T1000 (cell line): ENCODE measurements around the gene PPP1CA.
"Not testable (repeated sequence)": the region's sequence is repeated elsewhere in the genome, so short reads cannot be mapped to it uniquely, and the experiment has no call there.

Experiments
- DNase-seq: peaks from one replicate; lab custom pipeline; 2025; ENCODE audit warnings: mixed read lengths; lab: John Stamatoyannopoulos, UW

The PPP1CA gene

DNA sequence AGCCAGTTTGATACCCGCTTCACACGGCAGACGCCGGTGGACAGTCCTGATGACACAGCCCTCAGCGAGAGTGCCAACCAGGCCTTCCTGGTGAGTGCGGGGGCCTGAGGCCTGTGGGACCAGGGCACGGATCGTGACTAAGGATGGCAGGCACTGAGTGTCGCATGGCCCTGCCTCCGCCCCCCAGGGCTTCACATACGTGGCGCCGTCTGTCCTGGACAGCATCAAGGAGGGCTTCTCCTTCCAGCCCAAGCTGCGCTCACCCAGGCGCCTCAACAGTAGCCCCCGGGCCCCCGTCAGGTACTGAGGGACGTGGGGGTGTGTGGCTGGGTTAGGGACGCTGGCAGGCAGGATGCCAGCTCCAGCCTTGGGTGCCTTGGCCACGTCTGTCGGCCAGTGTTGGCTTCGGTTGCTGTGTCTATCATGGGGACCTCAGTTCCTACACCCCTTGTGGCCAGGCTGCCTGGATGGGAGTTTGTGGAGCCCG, 32.8 kb upstream of the PPP1CA start:
- DNase-seq, result no peak

DNA sequence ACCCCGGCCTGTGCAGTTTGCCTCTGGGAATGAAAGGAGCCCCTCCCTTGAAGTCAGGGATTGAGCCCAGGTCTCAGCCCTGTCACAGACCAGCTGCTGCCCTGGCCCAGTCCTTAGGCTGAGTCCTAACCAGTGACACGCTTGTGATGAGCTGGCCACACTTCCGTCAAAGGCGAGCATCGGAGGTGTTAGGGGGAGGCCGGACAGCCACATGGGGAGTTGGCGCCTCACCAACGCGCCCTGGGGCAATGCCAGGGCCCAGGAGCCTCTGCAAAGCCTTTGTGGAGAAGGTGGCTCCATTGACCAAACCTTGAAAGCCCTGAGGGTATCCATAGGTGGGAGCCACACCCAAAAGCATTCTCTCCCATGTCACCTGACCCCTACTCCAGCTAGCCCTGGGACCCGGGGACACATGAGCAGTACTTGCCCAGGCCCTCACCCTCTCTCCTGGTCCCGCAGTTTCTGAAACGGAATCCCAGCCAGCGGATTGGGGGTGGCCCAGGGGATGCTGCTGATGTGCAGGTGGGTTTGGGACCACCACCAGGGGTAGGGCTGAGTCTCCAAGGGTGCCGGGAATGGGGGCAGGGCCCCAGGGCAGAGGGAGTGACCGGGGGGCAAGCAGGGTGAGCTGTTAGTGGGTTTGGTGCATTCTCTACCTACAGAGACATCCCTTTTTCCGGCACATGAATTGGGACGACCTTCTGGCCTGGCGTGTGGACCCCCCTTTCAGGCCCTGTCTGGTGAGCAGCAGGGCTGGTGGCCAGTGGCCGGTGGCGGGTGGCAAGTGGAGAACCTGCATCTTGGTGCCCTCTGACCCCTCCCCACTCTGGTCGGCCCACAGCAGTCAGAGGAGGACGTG, 32.1 kb upstream of the PPP1CA start:
- no peak for DNase-seq

DNA sequence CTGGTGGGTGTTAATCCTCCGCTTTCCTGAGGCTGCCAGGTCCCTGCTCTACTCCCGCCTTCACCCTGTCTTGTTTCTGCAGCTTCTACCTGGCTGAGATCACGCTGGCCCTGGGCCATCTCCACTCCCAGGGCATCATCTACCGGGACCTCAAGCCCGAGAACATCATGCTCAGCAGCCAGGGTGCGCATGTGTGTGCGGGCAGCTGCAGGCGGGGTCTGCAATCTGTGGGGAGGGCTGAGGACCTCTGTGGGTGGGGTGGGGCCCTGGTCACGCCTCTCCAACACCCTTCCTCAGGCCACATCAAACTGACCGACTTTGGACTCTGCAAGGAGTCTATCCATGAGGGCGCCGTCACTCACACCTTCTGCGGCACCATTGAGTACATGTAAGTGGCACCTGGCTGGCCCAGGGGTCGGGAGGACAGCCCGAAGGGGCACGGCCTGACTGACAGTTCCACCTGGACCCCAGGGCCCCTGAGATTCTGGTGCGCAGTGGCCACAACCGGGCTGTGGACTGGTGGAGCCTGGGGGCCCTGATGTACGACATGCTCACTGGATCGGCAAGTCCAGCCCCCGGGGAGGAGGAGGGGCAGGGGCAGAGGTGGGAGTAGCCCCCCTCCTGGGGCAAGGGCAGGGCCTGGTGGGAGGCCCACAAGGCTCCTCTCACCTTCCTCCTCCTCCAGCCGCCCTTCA, 31.1 kb upstream of the PPP1CA start:
- DNase-seq, result no peak

DNA sequence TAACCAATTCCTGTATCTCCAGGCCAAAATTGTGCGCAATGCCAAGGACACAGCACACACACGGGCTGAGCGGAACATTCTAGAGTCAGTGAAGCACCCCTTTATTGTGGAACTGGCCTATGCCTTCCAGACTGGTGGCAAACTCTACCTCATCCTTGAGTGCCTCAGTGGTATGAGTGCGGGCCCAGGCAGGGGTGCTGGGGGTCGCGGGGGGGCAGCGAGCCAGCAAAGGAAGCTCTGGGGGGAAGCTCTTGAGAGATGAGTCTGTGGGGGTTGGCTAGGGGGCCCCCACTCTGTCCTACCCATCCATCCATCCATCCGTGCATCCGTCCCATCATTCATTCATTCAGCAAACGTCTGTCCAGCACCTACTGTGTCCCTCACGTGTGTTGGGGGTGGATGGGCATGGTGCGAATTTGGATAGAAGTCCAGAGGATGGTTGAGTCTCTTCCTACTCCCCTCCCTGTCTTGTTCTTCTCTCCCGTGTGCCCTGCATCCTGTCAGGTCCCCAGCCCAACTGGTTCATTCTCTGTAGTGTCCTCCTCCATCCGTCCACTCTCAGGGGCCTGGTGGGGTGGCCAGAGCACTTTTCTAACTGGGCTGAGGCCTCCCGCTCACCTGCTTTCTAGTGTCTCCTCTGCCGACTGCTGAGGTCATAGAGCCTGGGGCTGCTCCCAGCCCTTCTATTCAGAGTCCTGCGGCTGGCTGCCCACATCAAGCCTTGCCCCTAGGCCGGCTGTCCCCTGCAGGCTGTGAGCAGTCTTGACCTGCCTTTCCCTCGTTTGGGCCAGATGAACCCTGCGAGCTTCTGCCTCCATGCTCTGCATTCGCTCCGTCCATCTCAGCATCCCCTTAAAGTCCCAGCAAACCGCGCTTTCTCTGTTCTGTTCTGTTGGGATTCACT, 29.9 kb upstream of the PPP1CA start:
- DNase-seq, result no peak

DNA sequence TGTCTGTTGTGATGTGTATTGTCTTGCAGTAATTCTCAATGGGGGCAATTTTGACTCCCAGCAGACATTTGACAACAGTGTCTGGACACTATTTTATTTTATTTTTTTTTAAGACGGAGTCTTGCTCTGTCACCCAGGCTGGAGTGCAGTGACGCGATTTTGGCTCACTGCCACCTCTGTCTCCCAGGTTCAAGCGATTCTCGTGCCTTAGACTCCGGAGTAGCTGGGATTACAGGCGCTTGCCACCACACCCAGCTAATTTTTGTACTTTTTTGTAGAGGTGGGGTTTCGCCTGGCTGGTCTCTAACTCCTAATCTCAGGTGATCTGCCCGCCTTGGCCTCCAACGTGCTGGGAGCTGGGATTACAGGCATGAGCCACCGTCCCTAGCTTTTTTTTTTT, 28.1 kb upstream of the PPP1CA start:
- no peak for DNase-seq

DNA sequence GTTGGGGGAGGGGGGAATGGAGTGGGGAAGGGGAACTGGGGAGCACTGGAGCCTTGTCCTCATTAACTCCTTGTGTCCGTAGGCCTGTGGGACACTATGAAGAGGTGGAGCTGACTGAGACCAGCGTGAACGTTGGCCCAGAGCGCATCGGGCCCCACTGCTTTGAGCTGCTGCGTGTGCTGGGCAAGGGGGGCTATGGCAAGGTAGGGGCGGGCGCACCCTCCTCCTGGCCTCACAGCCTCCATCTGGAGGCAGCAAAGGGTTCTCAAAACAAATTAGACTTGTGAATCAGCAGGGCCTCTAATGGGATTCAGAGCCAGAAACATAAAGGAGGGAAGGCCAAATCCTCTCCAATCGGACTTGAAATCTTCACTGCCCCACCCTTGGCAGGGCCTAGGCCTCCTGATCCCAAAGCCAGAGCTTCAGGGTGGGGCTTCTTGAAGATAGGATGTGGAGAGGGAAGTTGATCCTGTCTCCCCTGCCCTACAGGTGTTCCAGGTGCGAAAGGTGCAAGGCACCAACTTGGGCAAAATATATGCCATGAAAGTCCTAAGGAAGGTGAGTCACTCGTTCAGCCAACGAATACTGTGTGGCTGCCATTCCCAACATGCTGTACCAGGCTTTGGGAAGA, 27.5 kb upstream of the PPP1CA start:
- no peak for DNase-seq

DNA sequence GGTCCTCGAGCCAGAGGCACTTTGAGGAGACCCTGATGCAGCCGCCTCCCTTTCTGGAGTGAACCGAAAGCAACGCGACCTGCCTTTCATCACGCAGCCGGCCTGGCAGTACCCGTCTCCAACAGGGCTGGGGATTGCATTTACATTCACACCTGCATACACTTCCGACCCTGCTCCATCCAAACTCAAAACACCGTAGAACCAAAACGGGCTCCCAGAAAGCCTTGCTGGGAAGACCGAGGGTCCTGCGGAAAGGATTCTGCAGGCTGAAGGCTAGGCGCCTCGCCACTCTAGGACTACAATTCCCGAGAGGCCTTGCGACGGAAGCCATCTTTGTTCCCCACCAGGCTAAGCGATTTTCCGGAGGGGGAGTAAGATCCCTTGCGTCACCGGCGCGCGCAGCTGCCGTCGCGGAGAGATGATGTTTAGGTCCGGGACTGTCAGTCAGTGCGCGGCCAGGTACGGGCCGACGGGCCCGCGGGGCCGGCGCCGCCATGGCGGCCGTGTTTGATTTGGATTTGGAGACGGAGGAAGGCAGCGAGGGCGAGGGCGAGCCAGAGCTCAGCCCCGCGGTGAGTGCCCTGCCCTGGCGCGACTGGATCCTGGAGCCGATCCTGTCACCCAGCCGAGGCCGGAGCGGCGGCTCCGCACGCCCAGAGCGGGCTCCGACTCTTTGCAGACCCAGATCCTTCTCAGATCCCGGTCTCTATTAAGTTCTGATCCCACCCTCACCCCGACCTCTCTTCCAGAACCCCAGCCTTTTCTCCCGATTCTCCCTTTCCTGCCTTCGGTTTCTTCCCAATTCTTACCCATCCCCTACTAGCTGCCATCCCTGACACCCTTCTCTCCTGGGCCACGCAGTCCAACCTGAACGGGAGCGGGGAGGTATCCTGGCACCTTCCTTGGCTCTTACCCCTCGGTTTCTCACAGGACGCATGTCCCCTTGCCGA, 26.7 kb upstream of the PPP1CA start, which contains the start of gene RPS6KB2:
Gene RPS6KB2 (plus strand): TSS at position 443 of the 950 bp plus-strand sequence. CDS start 52 bp downstream, at position 495.
- peak; percentile 96 for DNase-seq

DNA sequence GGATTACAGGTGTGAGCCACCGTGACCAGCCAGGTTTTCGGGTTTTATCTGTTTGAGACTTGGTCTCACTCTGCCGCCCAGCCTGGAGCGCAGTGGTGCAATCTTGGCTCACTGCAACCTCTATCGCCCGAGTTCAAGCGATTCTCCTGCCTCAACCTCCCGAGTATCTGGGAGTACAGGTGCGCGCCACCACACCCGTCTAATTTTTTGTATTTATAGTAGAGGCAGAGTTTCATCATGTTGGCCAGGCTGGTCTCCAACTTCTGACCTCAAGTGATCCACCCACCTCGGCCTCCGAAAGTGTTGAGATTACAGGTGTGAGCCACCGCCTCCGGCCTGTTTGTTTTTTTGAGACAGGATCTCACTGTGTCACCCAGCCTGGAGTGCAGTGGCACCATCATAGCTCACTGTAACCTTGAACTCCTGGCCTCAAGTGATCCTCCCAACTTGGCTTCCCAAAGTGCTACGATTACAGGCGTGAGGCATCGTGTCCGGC, 25.8 kb upstream of the PPP1CA start:
- DNase-seq, result not testable (repeated sequence)

DNA sequence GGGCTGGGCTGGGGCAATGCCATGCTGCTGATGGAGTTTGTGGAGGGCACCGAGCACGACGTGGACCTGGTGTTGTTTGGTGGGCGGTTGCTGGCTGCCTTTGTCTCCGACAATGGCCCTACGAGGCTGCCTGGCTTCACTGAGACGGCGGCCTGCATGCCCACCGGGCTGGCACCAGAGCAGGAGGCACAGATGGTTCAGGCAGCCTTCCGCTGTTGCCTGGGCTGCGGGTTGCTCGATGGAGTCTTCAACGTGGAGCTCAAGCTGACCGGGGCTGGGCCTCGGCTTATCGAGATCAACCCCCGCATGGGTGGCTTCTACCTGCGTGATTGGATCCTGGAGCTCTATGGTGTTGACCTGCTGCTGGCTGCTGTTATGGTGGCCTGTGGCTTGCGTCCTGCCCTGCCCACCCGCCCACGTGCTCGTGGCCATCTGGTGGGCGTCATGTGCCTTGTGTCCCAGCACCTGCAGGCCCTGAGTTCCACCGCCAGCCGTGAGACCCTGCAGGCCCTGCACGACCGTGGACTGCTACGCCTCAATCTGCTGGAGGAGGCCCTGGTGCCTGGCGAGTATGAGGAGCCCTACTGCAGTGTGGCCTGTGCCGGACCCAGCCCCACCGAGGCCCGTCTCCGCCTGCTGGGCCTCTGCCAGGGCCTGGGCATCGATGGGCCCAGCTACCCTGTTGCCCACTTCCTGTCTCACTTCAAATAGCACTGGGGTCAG, 22.4 kb upstream of the PPP1CA start:
- DNase-seq, result no peak

DNA sequence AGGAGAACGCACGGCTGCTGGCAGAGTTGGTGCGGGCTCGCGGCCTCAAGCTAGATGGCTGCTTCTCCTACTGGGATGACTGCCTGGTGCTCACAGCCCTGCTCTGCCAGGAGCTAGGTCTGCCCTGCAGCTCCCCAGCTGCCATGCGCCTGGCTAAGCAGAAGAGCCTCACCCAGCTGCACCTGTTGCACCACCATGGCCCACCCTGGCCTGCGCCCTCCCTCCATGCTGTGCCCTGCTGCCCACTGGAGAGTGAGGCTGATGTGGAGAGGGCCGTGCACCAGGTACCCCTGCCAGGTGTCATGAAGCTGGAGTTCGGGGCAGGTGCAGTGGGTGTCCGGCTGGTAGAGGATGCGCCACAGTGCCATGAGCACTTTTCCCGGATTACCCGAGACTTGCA, 21.8 kb upstream of the PPP1CA start:
- no peak for DNase-seq

DNA sequence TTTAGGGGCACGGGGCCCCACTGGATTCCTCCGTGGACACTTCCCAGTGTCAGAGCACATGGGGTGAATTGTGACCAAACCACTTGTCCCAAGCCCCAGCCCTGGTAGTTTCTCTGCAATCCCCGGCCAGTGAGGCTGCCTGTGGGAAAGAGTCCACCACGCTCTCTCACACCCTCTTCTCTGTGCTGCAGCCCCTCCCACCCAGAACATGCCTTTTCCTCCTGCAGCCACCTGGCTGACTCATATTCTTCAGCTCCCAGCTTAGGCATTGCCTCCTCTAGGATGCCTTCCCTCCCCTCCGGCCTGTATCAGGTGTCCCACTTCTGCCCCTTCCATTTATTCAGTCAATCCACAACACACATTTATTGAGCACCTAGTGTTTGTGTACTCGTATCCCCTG, 21.2 kb upstream of the PPP1CA start:
- no peak for DNase-seq

DNA sequence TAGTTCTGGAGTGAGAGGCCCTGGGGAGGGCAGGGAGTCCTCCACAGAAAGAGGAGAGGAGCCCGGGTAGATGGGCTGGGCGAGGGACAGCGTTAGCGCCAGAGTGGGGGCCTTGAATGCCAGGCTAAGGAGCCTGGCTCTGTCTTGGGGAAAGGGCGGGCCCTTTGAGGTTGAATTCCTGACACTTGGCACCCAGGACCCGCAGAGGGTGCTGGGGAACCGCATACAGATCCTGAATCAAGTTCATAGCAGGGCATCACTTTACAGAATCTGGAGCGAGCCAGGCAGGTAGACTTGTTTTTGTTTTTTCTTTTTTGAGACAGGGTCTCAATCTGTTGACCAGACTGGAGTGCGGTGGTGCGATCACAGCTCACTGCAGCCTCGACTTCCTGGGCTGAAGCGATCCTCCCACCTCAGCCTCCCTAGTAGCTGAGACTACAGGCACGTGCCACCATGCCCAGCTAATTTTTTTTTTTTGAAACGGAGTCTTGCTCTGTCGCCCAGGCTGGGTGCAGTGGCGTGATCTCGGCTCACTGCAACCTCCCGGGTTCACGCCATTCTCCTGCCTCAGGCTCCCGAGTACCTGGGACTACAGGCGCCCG, 19.9 kb upstream of the PPP1CA start:
- DNase-seq, result no peak

DNA sequence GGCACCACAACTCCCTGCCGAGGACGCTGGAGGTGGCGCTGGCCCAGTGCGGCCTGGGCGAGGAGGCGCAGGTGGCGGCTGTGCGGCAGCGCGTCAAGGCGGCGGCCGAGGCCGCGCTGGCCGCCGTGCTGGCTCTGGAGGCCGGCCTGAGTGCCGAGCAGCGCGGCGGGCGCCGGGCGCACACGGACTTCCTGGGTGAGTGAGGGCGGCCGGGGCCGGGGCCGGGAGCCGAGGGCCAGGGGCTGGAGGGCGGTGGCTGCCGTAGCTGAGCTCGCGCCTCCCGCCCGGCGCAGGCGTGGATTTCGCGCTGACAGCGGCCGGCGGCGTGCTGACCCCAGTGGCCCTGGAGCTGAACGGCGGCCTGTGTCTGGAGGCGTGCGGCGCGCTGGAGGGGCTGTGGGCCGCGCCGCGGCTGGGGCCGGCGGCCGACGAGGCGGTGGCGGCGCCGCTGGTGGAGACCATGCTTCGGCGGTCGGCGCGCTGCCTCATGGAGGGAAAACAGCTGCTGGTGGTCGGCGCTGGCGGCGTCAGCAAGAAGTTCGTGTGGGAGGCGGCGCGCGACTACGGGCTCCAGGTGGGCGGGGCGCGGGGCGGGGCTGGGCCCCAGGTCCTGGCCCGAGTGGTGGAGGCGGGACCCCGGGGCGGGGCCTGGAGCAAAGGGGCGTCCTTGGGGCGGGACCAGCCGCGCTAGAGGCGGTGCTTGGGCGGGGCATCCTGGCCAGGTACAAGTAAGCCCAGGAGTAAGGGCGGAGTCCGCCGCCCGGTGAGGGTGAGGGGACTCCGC, 19.2 kb upstream of the PPP1CA start:
- DNase-seq, result peak; percentile 91

DNA sequence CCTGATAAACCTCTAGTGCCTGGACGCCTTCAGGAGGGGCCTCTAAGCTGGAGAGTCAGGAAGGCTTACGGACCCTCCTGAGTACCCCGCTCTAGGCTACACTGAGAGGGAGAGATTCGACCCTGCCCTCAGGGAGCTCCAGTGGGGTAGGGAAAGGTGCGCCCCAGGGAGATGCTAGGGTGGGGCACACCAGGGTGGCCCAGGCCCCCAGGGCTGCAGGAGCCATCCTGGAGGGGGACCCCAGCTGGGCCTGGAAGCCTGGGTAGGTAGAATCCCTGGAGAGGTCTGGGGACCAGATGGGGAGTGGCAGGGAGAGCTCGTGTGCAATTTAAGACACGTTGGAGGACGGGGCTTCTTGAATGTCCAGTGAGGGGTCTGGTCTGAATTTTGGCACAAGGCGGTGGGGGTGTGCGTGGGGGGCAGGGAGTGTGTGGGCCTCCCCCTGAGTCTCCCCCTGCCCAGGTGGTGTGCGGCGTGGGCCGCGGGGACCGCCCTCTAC, 18.5 kb upstream of the PPP1CA start:
- no peak for DNase-seq

DNA sequence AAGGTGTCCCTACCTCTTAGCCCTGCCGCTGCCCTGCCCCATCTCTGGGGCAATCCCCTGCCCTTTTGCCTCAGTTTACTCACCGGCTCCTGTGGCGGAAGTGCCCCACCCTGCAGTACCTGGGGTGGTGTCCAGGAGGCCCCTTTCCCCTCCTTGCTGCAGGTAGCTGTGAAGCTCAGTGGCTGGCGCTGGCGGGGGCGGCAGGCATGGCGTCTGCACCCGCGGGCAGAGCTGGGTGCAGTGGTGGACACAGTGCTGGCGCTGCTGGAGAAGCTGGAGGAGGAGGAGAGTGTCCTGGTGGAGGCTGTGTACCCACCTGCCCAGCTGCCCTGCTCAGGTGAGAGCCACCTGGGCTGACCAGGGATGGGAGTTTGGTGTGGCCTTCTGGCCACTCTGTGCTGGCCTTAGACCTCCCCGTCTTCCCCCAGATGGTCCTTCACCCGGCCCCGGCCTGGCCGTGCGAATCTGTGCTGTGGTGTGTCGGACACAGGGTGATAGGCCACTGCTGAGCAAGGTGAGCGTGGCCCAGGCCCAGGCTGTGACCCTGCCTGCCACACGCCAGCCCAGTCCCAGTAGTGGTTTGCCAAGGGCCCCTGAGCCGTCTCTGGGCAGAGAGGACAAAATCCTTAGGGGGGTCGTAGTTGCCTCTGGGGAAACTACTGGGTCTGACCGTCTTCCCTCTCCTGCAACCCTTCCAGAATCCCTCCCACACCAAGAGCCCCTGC, 17.8 kb upstream of the PPP1CA start:
- no peak for DNase-seq

DNA sequence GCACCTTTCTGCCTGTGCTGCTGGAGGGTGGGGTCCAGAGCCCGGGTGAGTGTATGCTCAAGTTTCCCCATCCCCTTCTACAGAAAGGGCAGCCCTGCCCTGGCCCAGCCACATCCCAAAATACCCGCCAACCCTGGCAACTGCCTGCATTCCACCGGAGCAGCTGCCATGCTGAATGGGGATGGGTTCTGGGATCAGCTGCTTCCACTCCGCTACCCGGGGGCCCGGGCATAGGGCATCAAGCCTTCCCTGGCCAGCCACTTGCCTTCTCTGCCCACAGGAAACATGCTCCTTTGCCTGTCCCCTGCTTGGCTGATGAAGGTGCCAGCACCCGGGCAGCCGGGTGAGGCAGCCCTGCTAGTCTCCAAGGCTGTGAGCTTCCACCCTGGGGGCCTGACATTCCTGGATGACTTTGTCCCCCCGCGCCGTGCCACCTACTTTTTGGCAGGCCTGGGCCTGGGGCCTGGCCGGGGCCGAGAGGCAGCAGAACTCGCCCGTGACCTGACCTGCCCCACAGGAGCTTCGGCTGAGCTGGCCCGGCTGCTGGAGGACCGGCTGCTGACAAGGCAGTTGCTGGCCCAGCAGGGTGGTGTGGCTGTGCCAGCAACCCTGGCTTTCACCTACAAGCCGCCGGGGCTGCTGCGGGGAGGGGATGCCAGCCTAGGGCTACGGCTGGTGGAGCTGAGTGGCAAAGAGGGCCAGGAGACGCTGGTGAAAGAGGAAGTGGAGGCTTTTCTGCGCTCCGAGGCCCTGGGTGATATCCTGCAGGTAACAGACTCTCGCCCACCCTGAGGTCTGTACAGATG, 17.0 kb upstream of the PPP1CA start:
- no peak for DNase-seq

DNA sequence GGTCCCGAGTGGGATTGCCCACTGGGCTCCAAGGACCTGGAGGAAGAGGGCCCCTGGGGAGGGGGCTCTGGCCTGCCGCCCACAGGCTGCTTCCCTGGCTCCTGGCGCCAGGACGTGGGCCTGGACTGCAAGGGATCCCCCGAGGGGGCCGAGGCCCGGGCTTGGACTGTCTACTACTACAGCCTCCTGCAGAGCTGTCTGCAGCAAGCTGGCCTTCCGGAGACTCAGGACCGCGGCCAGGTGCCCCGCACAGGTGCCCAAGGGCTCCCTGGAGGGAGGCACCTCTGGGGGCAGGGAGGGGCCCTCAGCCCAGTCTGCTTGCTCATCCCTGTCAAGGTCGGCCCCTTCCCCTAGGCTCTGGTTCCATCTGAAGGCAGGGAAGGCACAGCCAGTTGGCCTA, 15.8 kb upstream of the PPP1CA start:
- DNase-seq, result no peak
